ENCODE measurements around the gene NSG2.

NSG2 gene

GRCh38 chr5:174155281-174155680, 109.8 kb downstream of the NSG2 start:
- DNase-seq: no peak

GRCh38 chr5:174155706-174156105, 110.2 kb downstream of the NSG2 start:
- DNase-seq: no peak

- DNase-seq: no peak
These were observed 111.5 kb downstream of the NSG2 start for GRCh38 chr5:174157048-174157447.

All from hippocampal formation (tissue), 2 donors.